ENCODE data around the gene GGT6. TPM values are rescaled to one million over a fixed set of nuclear protein-coding genes. Genes with fewer than 3 reads are reported as not detected.

Gene GGT6
- total RNA-seq, 1 donor from 2014 or later, result not detected

DNA sequence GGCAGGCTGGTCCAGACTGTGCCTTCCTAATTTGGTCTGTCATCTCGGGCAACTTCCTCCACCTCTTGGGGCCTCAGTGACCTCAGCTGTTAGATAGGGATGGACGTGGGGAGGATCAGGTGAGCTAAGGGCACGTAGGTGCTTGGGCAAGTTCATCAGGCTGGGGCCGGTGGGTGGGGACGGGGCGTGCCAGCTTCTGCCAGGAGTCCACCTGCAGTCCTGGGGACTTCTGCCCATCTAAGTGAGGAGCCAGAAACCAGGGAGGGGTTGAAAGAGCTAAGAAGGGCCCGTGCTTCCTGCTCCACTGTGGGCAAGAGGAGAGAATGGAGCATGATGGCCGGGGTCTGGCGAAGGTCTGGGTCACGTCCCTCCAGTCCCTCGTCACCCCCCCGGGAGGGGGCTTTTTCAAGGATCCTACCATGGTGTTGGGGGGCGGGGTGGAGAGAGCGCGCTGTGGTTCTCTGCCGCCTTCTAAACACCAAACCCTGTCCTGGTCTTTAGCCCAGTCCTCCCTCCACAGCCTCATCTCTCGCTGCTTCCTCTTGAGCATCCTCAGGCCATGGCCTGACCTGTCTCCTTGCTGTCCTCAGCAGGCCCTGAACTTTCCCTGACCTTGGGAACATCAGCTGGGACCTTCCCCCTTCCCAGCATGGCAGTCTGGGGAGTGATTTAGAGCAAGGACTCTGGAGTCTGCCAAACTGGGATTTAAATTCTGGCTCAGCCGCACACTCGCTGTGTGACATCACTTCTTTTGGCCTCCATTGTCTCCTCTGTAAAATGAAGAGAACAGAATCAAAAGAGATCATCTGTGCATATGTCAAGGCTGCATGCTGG lies 40.1 kb downstream of the GGT6 start:
- DNase-seq, result no peak

DNA sequence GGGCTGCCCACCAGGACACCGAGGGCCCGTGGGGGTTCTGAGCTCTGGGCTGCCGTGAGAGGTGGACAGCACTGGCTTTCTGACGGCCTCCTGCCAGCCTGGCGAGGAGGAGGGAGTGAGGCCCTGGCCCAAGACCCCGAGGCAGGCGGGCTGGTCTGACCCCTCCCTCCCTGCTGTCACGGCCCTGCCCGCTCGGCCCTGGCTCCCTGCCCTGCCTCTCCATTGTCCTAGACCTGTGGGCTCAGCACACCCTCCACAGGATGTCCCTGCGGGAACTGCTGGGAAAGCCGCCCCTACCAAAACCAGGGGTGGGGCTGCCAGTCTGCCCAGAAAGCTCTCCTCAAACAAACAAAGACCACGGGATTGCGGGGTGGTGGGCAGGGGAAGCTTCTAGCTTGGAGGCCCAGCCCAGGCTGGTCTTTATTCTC lies 41.0 kb downstream of the GGT6 start:
- DNase-seq, result peak; percentile 83

DNA sequence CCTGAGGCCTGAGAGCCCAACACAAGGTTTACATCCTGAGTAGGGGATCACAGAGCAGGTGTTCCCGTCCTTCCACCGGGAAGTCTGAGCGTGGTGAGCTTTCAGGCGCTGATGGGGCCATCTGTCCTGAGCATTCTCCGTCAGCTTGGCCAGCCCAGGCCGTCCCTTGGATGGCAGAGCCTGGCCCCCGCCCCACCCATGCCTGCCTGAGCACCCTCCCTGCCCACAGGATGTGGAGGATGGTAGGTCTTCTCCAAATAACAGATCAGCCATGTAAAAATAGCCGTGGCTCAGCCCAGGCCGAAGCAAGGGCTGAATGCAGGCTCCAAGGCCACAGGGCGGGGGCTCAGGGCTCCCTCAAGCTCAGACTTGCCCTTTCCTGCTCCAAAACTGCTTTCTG lies 41.5 kb downstream of the GGT6 start:
- no peak for DNase-seq

- DNase-seq, result no peak
Observed at GRCh38 chr17:4516735-4517134, 43.6 kb downstream of the GGT6 start.

- no peak for DNase-seq
Observed at GRCh38 chr17:4515501-4515900, 44.9 kb downstream of the GGT6 start.

DNA sequence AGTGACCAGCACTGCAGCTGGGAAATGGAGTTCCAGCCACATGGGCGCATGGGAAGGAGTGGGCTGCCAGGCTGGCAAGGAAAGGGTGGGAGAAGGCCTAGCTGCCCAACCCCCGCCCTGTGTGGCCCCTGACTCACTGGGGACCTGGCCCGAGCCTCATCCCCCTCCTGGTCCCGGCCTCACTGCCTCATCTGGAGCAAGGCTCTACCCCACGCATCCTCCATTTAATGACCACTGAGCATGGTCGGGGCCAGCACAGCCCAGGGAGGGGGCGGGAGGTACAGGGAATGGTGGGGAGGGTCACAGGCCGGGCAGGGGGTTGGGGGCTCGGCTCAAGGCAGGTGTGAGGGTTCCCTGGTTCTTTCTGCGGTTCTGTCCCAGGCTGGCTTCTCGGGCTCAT lies 45.6 kb downstream of the GGT6 start:
- DNase-seq, result no peak

- no peak for DNase-seq
Observed at GRCh38 chr17:4514206-4514605, 46.2 kb downstream of the GGT6 start.

DNA sequence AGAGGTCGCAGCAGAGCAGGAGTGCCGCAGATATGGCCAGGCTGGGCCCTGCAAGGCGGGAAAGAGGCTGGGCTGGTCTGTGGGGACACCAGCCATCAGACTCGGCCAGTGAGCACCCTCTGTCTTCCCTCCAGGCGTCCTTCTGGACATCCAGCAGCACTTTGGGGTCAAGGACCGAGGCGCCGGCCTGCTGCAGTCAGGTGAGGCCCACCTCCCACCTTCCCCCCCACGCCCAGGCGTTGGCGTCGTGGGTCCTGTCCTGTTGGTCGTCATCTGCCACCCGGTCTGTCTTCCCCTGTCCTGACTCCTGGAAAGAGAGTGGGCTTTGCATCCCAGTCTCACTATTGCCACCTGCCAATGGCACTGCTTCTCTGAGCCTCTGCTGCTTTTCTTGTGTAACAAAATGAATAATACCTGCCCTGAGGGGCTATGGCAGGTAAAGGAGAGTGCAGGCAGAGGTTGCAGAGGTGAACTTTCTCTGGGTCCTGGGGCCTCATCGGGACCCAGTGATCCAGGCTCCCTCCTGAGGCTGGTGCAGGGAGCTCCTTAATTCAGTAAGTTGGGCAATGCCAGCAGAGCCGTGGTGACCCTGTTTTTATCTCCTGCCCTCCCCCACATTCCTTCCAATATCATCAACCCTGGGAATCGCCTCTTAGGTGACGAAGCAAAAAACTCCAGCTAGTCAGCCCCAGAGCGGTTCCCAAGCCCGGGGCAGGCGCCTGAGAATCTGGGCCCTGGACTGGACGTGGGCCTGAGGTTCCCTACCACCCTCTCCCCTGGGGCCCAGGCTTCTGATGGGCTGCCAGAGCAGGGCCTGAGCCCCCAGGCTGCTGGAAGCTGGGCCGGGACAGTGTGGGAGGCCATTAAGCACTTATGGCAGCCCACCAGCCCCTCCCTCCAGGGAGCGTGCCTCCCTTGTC lies 47.0 kb downstream of the GGT6 start:
- DNase-seq, result no peak

DNA sequence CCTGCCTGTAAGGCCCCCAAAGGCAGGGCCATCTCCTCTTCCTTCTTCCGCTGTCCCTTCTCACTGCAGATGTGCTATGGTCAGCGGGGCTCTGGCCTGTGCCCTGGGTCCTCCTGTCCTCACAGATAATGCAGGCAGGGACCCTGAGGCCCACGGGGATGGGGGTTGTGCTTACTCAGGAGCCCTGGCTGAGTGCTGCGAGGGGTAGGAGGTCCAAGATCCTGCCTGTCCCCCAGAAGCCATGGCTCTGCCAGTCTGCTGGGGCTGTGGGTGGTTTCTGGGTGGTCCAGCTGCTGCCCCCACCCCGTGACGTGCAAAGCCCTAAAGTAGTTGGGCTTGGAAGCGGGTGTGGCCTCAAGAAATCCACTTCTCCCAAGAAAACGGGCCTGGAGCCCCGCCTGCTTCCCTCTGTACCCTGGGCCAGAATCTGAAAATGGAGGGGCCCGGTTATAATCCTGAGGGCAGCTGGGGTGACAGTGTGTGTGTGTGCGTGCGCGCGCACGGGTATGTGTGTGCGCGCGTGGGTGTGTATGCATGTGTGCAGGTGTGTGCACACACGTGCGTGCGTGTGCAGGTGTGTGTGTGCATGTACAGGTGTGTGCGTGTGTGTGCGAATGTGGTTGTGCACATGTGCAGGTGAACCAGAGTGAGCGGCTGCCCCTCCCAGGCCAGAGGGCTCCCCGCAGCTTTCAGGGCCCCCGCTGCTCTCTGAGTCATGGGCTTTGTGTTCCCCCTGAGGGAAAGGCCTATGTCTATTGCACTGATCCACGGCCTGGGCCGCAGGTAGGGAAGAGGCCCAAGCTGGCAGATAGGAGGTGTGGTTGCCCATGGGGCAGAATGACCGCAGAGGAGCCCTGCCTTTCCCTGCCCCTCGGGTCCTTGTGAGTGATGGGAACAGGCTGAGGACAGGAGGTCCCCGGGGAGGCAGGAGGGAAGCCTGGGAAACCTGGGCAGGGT lies 47.9 kb downstream of the GGT6 start:
- DNase-seq, result no peak

GRCh38 chr17:4511199-4511932 lies 49.0 kb downstream of the GGT6 start:
- DNase-seq, result no peak

DNA sequence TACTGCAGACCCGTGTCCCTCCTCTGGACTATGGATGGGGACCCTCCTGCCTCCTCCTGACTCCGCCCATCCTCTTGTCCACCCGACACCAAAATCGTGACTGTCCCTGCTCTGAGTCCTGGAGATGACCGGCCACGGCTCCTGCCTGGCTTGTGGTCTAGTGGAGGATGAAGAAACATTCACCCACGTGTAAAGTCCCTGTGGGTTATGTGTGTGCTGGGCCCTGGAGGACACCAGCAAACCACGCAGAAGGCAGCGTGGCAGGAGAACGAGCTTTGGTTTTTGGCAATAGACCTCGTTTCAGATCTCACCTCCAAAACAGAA lies 49.8 kb downstream of the GGT6 start:
- no peak for DNase-seq

DNA sequence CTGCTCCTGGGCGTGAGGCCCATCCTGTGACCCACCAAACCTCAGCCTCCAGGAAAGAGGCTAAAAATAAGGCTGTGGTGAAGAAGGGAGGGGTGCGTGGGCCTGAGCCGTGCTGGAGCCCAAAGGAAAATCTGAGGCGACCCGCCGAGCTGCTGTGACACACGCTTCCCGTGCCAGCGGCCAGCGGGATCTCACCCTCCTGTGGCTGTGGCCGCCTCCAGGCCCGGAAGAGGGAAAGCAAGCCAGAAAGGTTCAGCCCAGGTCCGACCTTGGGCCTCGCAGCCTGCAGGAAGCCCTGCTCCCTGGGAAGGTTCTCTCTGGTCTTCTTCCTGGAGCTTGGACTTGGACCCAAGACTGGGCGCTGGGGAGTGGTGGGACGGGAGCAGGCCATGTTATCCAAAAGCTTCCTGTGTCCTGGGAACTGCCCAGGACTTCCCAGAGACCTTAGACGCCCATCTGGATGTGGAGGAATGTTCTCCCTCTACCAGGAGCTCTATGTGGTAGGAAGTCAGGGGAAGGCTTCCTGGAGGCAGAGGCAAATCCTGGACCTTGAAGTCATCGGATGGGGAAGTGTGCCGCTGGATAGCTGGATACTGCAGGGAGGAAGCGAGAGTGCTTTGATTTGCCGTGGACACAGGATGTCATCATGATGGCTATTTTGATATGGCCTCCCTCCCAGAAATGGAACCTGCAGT lies 50.3 kb downstream of the GGT6 start:
- peak; percentile 50 for DNase-seq

- no peak for DNase-seq
Observed at GRCh38 chr17:4509401-4509800, 51.0 kb downstream of the GGT6 start.

DNA sequence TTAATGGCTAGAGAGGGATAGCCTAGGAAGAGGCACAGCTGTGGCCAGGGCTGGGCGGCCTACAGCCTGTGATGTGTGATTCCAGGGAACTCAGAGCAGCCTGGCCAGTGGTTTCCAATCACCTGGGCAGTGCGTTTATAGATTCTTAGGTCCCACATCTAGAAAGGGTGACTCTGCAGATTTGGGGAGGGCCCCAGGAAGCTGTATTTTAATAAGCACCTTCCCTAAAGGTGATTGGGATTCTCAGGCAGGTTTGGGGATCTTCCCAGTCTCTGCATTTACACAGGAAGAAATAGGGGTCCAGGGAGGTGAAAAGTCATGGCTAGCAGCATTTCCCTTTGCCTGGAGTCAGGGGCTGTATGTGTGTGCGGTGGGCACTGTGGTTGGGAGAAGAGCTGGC lies 52.2 kb downstream of the GGT6 start:
- no peak for DNase-seq

GRCh38 chr17:4507361-4508111 lies 52.8 kb downstream of the GGT6 start:
- no peak for DNase-seq

Other genes with a start within 250 kb of the GGT6 start
- gene UBE2G1, start 193.9 kb downstream of the GGT6 start, total RNA-seq, result 37.4 and 52.3 TPM in 2 replicates
- 0.23 and 0.34 TPM in 2 replicates for gene SPNS3, start 126.6 kb downstream of the GGT6 start, total RNA-seq
- 84.6 and 122 TPM in 2 replicates for gene SPNS2, start 61.7 kb downstream of the GGT6 start, total RNA-seq
- gene MYBBP1A, start 5.2 kb downstream of the GGT6 start, total RNA-seq, result 32.2 and 52.0 TPM in 2 replicates
- gene SMTNL2, start 24.0 kb upstream of the GGT6 start, total RNA-seq, result under 0.01 TPM in 1 of 2 replicates, not detected in the other
- gene ALOX15, start 81.1 kb upstream of the GGT6 start, total RNA-seq, result not detected in 2 replicates
- 33.5 and 64.0 TPM in 2 replicates for gene PELP1, start 143.6 kb upstream of the GGT6 start, total RNA-seq
- 6.6 and 9.6 TPM in 2 replicates for gene ARRB2, start 150.1 kb upstream of the GGT6 start, total RNA-seq
- 12.1 TPM in 2 replicates for gene MED11, start 170.9 kb upstream of the GGT6 start, total RNA-seq
- 0.05 TPM in 1 of 2 replicates, not detected in the other for gene ZMYND15, start 179.3 kb upstream of the GGT6 start, total RNA-seq
- gene CXCL16, start 179.4 kb upstream of the GGT6 start, total RNA-seq, result 1.5 and 2.2 TPM in 2 replicates
- gene TM4SF5, start 211.3 kb upstream of the GGT6 start, total RNA-seq, result not detected in 2 replicates
- gene VMO1, start 225.8 kb upstream of the GGT6 start, total RNA-seq, result 0.51 TPM in 1 of 2 replicates, not detected in the other
- gene GLTPD2, start 228.4 kb upstream of the GGT6 start, total RNA-seq, result not detected in 2 replicates
- gene PSMB6, start 235.6 kb upstream of the GGT6 start, total RNA-seq, result 157 and 202 TPM in 2 replicates
- gene PLD2, start 246.6 kb upstream of the GGT6 start, total RNA-seq, result 35.1 and 47.2 TPM in 2 replicates